Ishikawa (cell line): ENCODE data around the gene FOXJ1.

Experiments used
- CEBPB ChIP-seq: IDR thresholded peaks from 2 replicates; pipeline ENCODE4 v1.6.1; 2012
- CREB1 ChIP-seq: IDR thresholded peaks from 2 replicates; pipeline ENCODE4 v1.6.1; 2012; ENCODE audit warnings: low read depth
- EGR1 ChIP-seq: IDR thresholded peaks from 2 replicates; pipeline ENCODE4 v1.6.1; 2012
- EP300 ChIP-seq: IDR thresholded peaks from 2 replicates; pipeline ENCODE4 v1.6.1; 2012; ENCODE audit warnings: borderline replicate concordance
- FOXM1 ChIP-seq: IDR thresholded peaks from 2 replicates; pipeline ENCODE4 v1.6.1; 2012; ENCODE audit warnings: low read depth, borderline replicate concordance
- MAX ChIP-seq: IDR thresholded peaks from 2 replicates; pipeline ENCODE4 v1.6.1; 2012
- NFIC ChIP-seq: IDR thresholded peaks from 2 replicates; pipeline ENCODE4 v1.6.1; 2012
- RAD21 ChIP-seq: IDR thresholded peaks from 2 replicates; pipeline ENCODE4 v1.6.1; 2012; ENCODE audit warnings: low read depth
- TAF1 ChIP-seq: IDR thresholded peaks from 2 replicates; pipeline ENCODE4 v1.6.1; 2012; ENCODE audit warnings: low read depth, mild to moderate bottlenecking
- TCF12 ChIP-seq: IDR thresholded peaks from 2 replicates; pipeline ENCODE4 v1.6.1; 2012; ENCODE audit warnings: low read depth
- TEAD4 ChIP-seq: IDR thresholded peaks from 2 replicates; pipeline ENCODE4 v1.6.1; 2012
- YY1 ChIP-seq: IDR thresholded peaks from 2 replicates; pipeline ENCODE4 v1.6.1; 2012; ENCODE audit warnings: low read depth
- ZBTB7A ChIP-seq: IDR thresholded peaks from 2 replicates; pipeline ENCODE4 v1.6.1; 2012; ENCODE audit warnings: low read depth
- TF ChIP-seq, protein P1 (sequence below): IDR thresholded peaks from 2 replicates; pipeline ENCODE4 v1.6.1; 2012; ENCODE audit warnings: low read depth, mild to moderate bottlenecking
- TF ChIP-seq, protein P2 (sequence below): IDR thresholded peaks from 2 replicates; pipeline ENCODE4 v1.6.1; 2012

FOXJ1 gene

DNA sequence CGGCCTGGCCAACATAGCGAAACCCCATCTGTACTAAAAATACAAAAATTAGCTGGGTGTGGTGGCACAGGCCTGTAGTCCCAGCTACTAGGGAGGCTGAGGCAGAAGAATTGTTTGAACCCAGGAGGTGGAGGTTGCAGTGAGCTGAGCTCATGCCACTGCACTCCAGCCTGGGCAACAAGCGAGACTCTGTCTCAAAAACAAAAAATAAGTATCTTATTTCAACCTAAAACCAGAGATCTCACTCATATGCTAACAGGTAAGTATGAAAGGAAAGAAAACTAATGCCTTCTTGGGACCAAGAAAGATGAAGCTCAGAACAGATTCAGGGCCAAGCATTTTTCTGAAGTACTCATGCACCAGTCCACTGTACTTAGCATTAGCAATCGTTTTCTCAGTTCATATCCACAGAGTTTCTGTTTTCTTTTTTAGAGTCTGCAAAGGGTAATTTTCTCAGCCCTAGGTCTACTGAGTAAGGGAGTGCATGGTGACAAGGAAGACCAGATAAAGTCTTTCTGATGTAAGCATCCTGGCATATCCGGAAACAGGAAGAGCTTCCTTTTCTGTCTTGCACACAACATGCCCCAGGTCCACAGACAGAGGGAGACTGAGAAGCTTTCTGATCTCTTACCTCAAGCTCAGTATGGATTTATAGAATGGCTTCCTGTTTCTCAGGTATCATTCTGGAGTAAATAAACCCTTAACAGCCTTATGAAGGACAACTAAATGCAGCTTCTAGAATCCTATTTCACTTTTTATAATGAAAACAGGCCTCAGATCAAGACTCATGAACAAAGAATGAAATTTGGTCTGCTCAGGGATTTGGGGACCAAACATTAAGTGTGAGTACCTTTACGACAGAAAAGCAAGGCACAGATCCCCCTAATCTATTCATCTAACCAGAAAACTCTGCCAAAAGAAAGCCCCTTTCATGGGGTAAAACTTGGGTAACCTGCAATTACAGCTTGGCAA, 38.7 kb upstream of the FOXJ1 start:
- TF ChIP-seq TEAD4, result no peak
- TF ChIP-seq TCF12, result no peak
- TF ChIP-seq CEBPB, result no peak
- no peak for TF ChIP-seq NFIC
- no peak for TF ChIP-seq FOXM1
- no peak for TF ChIP-seq RAD21
- TF ChIP-seq MAX, result no peak

DNA sequence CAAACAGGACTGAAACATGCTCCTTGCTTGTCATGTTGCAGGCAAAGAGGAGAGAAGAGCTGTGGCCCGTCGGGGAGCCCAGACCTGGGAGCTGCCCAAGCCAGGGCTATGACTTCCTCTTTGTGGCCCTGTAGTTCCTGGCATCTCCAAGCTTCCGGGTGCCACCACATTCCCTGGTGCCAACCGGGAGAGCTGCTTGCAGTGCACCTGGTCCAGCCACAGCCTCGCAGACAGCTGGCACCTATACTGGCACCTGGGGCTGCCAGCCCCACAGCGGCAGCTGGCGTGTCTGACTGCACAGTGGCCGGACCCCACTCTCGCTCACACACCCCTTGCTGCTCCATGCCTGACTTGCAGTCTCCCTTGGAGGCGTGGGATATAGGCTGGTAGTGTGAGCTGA, 37.1 kb upstream of the FOXJ1 start:
- TF ChIP-seq, protein P1, sequence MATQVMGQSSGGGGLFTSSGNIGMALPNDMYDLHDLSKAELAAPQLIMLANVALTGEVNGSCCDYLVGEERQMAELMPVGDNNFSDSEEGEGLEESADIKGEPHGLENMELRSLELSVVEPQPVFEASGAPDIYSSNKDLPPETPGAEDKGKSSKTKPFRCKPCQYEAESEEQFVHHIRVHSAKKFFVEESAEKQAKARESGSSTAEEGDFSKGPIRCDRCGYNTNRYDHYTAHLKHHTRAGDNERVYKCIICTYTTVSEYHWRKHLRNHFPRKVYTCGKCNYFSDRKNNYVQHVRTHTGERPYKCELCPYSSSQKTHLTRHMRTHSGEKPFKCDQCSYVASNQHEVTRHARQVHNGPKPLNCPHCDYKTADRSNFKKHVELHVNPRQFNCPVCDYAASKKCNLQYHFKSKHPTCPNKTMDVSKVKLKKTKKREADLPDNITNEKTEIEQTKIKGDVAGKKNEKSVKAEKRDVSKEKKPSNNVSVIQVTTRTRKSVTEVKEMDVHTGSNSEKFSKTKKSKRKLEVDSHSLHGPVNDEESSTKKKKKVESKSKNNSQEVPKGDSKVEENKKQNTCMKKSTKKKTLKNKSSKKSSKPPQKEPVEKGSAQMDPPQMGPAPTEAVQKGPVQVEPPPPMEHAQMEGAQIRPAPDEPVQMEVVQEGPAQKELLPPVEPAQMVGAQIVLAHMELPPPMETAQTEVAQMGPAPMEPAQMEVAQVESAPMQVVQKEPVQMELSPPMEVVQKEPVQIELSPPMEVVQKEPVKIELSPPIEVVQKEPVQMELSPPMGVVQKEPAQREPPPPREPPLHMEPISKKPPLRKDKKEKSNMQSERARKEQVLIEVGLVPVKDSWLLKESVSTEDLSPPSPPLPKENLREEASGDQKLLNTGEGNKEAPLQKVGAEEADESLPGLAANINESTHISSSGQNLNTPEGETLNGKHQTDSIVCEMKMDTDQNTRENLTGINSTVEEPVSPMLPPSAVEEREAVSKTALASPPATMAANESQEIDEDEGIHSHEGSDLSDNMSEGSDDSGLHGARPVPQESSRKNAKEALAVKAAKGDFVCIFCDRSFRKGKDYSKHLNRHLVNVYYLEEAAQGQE, result no peak
- no peak for TF ChIP-seq YY1
- TF ChIP-seq, protein P2, sequence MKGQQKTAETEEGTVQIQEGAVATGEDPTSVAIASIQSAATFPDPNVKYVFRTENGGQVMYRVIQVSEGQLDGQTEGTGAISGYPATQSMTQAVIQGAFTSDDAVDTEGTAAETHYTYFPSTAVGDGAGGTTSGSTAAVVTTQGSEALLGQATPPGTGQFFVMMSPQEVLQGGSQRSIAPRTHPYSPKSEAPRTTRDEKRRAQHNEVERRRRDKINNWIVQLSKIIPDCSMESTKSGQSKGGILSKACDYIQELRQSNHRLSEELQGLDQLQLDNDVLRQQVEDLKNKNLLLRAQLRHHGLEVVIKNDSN, result no peak
- no peak for TF ChIP-seq TAF1
- TF ChIP-seq TCF12, result no peak
- no peak for TF ChIP-seq FOXM1

DNA sequence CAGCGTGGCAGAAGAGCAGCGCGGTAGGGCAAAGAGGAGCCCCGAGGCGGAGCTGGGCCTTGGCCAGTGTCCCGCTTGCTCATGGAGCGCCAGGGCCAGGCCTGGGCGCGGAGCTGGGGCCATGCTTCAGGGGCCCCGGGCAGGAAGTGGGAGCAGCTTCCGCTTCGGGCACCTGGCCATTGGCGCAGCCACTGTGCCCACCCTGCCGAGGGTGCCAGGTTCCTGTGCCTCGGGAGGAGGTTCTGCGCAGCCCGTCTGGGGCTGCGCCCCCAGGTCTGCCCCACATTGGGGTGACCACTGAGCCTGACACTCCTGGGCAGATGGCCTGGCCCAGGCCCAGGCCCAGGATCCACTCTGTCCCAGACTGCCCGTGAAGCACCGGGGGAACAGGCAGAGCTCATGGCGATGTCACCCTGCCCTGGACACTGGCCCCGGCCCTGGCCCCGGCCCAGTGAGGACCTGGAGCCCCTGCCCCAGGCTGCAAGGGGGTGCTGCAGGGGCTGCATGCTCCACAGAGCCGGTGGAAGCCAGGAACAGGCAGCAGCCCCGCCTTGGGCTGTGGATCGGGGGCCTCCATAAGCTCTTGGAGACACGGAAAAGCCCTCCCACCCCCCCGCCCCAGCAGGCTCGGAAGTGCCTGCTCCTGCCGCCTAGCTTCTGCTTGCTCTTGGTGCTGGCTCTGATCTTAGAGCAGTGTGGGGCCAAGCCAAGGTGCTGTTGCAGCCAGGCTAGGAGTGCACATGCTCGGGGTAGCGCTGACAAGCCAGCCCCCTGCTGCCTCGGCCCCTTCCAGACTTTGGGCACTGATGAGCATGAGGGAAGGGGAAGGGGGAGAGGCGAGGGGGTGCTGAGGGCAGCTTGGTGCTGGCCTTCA, 35.9 kb upstream of the FOXJ1 start:
- no peak for TF ChIP-seq FOXM1
- no peak for TF ChIP-seq YY1
- no peak for TF ChIP-seq CREB1
- no peak for TF ChIP-seq EP300
- TF ChIP-seq, protein P2, result no peak
- TF ChIP-seq TCF12, result no peak
- no peak for TF ChIP-seq TEAD4
- TF ChIP-seq EGR1, result no peak
- no peak for TF ChIP-seq CEBPB
- TF ChIP-seq ZBTB7A, result no peak
- TF ChIP-seq MAX, result no peak

DNA sequence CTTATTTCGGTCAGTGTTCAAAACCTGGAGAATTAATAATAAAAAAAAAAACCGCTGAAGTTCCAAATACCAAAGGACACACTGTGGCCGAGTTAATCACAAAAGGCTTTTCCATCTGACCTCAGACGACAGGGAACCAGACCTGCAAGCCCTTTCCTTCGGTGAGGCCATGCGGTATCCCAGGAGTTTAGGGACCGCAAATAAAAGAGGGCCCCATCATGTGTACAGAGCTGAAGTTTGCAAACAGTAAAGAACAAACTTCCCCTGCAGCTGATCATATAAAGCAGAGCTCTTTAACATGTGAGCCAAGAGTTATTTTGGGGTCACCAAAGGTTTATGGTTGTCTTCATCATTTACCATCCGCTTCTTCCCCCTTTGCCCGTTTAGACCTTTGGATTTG, 33.0 kb upstream of the FOXJ1 start:
- no peak for TF ChIP-seq FOXM1

GRCh38 chr17:76173474-76173873, 32.4 kb upstream of the FOXJ1 start:
- TF ChIP-seq EGR1 (no peak), CEBPB (no peak), TAF1 (no peak), ZBTB7A (no peak), NFIC (no peak), RAD21 (no peak), TEAD4 (no peak), EP300 (no peak), YY1 (no peak), FOXM1 (no peak), TCF12 (no peak), MAX (no peak), CREB1 (no peak)
- TF ChIP-seq, protein P2, result no peak
- TF ChIP-seq, protein P1, result no peak

DNA sequence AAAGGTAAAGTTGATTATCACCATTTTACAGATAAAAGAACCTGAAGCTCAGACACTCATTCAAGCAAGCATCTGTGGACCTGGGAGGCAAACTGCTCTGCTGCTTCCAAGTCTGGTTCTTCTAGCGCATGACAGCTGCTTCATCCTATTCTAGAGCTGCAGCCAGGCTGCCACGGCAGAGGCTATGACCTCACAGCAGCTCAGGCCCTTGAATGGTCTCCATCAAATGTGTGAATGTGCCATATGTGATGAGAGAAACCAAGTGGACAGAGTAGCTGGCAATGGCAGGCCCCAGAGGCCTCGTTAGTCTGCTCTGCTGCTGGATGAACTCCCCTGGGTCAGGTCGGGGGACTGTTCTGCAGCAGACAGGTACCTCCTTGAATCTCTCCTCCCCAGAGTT, 30.7 kb upstream of the FOXJ1 start:
- TF ChIP-seq MAX, result no peak
- TF ChIP-seq ZBTB7A, result no peak
- TF ChIP-seq, protein P2, result no peak
- TF ChIP-seq, protein P1, result no peak
